ENCODE measurements around the gene NTHL1.

The NTHL1 gene

GRCh38 chr16:2037115-2037514 lies 10.5 kb downstream of the NTHL1 start:
- Histone ChIP-seq H3K36me3 (replicated peaks; ENCODE audit: insufficient read depth, low read length) (no peaks in the 10 kb centered on the region), H3K4me2 (ENCODE audit: low read depth, low read length) (no peak overlapping the region), H3F3A (ENCODE audit: insufficient read depth, low read length) (no peaks in the 10 kb centered on the region), H3K4me3 (ENCODE audit: low read length) (no peak overlapping the region), H2AFZ (ENCODE audit: low read length) (no peak overlapping the region), H3K27ac (ENCODE audit: low read length) (no peak overlapping the region), H3K9me3 (replicated peaks; ENCODE audit: insufficient read depth, low read length) (no peaks in the 10 kb centered on the region), H3K79me2 (ENCODE audit: low read length) (no peaks in the 10 kb centered on the region), H3K27me3 (replicated peaks; ENCODE audit: insufficient read depth, low read length) (peaks cover 26% of the 10 kb centered on the region), H3K4me1 (ENCODE audit: low read length) (no peaks in the 10 kb centered on the region), H4K20me1 (ENCODE audit: insufficient read depth, low read length) (no peaks in the 10 kb centered on the region), H3K9me2 (replicated peaks; ENCODE audit: insufficient read depth, low read length) (no peaks in the 10 kb centered on the region), H3K9ac (ENCODE audit: low read length) (no peak overlapping the region)
- DNase-seq = no peak
- TF ChIP-seq EZH2phosphoT487 (IDR thresholded peaks at IDR 0.05; ENCODE audit: low read length) (no peak), EZH2 (optimal IDR thresholded peaks at IDR 0.05; ENCODE audit: low read depth, low read length) (no peak)
- TF ChIP-seq, protein P1, sequence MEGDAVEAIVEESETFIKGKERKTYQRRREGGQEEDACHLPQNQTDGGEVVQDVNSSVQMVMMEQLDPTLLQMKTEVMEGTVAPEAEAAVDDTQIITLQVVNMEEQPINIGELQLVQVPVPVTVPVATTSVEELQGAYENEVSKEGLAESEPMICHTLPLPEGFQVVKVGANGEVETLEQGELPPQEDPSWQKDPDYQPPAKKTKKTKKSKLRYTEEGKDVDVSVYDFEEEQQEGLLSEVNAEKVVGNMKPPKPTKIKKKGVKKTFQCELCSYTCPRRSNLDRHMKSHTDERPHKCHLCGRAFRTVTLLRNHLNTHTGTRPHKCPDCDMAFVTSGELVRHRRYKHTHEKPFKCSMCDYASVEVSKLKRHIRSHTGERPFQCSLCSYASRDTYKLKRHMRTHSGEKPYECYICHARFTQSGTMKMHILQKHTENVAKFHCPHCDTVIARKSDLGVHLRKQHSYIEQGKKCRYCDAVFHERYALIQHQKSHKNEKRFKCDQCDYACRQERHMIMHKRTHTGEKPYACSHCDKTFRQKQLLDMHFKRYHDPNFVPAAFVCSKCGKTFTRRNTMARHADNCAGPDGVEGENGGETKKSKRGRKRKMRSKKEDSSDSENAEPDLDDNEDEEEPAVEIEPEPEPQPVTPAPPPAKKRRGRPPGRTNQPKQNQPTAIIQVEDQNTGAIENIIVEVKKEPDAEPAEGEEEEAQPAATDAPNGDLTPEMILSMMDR (IDR thresholded peaks at IDR 0.05; ENCODE audit: low read length) = no peak

- no peak for TF ChIP-seq EZH2 (optimal IDR thresholded peaks at IDR 0.05; ENCODE audit: low read depth, low read length)
- TF ChIP-seq EZH2phosphoT487 (IDR thresholded peaks at IDR 0.05; ENCODE audit: low read length) = no peak
- TF ChIP-seq, protein P1 (IDR thresholded peaks at IDR 0.05; ENCODE audit: low read length) = no peak
- no peak overlapping the region for H2AFZ ChIP-seq (ENCODE audit: low read length)
- H3K9me3 ChIP-seq (replicated peaks; ENCODE audit: insufficient read depth, low read length) = no peaks in the 10 kb centered on the region
- H3K27me3 ChIP-seq (replicated peaks; ENCODE audit: insufficient read depth, low read length) = peaks cover 26% of the 10 kb centered on the region
- no peaks in the 10 kb centered on the region for H4K20me1 ChIP-seq (ENCODE audit: insufficient read depth, low read length)
- no peak overlapping the region for H3K27ac ChIP-seq (ENCODE audit: low read length)
- H3K4me3 ChIP-seq (ENCODE audit: low read length) = no peak overlapping the region
- DNase-seq = no peak
- H3K36me3 ChIP-seq (replicated peaks; ENCODE audit: insufficient read depth, low read length) = no peaks in the 10 kb centered on the region
- H3K79me2 ChIP-seq (ENCODE audit: low read length) = no peaks in the 10 kb centered on the region
- H3K4me2 ChIP-seq (ENCODE audit: low read depth, low read length) = no peak overlapping the region
- H3F3A ChIP-seq (ENCODE audit: insufficient read depth, low read length) = no peaks in the 10 kb centered on the region
- H3K9me2 ChIP-seq (replicated peaks; ENCODE audit: insufficient read depth, low read length) = no peaks in the 10 kb centered on the region
- H3K4me1 ChIP-seq (ENCODE audit: low read length) = peaks cover 4% of the 10 kb centered on the region; the same call in 1 of the 2 replicates
- no peak overlapping the region for H3K9ac ChIP-seq (ENCODE audit: low read length)
Measured at GRCh38 chr16:2036200-2036966, 11.3 kb downstream of the NTHL1 start.

- DNase-seq = no peak
- H3K79me2 ChIP-seq (ENCODE audit: low read length) = no peaks in the 10 kb centered on the region
- no peak overlapping the region for H3K4me2 ChIP-seq (ENCODE audit: low read depth, low read length)
- no peak overlapping the region for H3K9ac ChIP-seq (ENCODE audit: low read length)
- H3K27me3 ChIP-seq (replicated peaks; ENCODE audit: insufficient read depth, low read length) = peaks cover 26% of the 10 kb centered on the region
- H3K9me3 ChIP-seq (replicated peaks; ENCODE audit: insufficient read depth, low read length) = no peaks in the 10 kb centered on the region
- no peaks in the 10 kb centered on the region for H4K20me1 ChIP-seq (ENCODE audit: insufficient read depth, low read length)
- H3K4me1 ChIP-seq (ENCODE audit: low read length) = peaks cover 4% of the 10 kb centered on the region; the same call in 1 of the 2 replicates
- H3K36me3 ChIP-seq (replicated peaks; ENCODE audit: insufficient read depth, low read length) = no peaks in the 10 kb centered on the region
- no peaks in the 10 kb centered on the region for H3F3A ChIP-seq (ENCODE audit: insufficient read depth, low read length)
- H3K4me3 ChIP-seq (ENCODE audit: low read length) = no peak overlapping the region
- H3K27ac ChIP-seq (ENCODE audit: low read length) = no peak overlapping the region
- TF ChIP-seq, protein P1 (IDR thresholded peaks at IDR 0.05; ENCODE audit: low read length) = no peak
- no peak for TF ChIP-seq EZH2 (optimal IDR thresholded peaks at IDR 0.05; ENCODE audit: low read depth, low read length)
- TF ChIP-seq EZH2phosphoT487 (IDR thresholded peaks at IDR 0.05; ENCODE audit: low read length) = no peak
- H3K9me2 ChIP-seq (replicated peaks; ENCODE audit: insufficient read depth, low read length) = no peaks in the 10 kb centered on the region
- no peak overlapping the region for H2AFZ ChIP-seq (ENCODE audit: low read length)
Measured at GRCh38 chr16:2035431-2036199, 12.0 kb downstream of the NTHL1 start.

All from MM.1S (cell line).